Head of caudate nucleus (tissue), 42 donors: ENCODE data around the gene RNF144B.
"Not testable (repeated sequence)": the region's sequence is repeated elsewhere in the genome, so short reads cannot be mapped to it uniquely, and the experiment has no call there.

Experiments used
- DNase-seq, 42 donors: peaks; one replicate each; pipeline versions ENCODE4 v3.0.0 to v3.0.0-alpha.2; 2020 to 2021; ENCODE audit warnings: mixed read lengths in 7 of 42
- intact Hi-C: fragments of 100-400 bp; cut with DNase I; formaldehyde crosslinking; loops from one replicate; pipeline ENCODE4 v1.15.0; 2022

Gene RNF144B

GRCh38 chr6:18368277-18369105 lies 18.7 kb upstream of the RNF144B start:
- intact Hi-C loops = no loop called here
- no peak for DNase-seq

GRCh38 chr6:18371010-18371409 lies 16.1 kb upstream of the RNF144B start:
- intact Hi-C loops = no loop called here
- no peak for DNase-seq

DNA sequence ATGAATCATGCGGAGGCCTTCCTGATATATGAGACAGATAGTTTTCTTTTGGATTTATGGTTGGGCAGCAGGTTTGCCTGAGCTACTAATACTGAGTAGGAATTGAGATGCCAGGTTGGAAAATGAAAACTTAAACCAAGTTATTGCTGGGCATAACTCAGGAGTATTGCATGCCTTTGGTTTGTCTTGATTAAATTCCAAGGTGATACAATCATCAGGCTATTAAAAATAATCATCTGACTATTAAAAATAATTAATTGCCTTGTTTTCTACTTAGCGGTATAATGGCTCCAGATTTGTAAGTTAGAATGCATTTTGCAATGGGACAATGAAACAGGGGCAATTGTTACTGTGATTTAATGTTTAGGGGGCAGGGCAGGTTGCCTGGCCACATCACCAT lies 15.5 kb upstream of the RNF144B start:
- intact Hi-C loops = no loop called here
- DNase-seq = no peak

GRCh38 chr6:18380158-18380836 lies 6.9 kb upstream of the RNF144B start:
- DNase-seq = no peak

GRCh38 chr6:18380851-18381250 lies 6.3 kb upstream of the RNF144B start:
- intact Hi-C loops = no loop called here
- no peak for DNase-seq

More at GRCh38 chr6:18380158-18380836, 6.9 kb upstream of the RNF144B start:
- intact Hi-C loops = no loop called here

DNA sequence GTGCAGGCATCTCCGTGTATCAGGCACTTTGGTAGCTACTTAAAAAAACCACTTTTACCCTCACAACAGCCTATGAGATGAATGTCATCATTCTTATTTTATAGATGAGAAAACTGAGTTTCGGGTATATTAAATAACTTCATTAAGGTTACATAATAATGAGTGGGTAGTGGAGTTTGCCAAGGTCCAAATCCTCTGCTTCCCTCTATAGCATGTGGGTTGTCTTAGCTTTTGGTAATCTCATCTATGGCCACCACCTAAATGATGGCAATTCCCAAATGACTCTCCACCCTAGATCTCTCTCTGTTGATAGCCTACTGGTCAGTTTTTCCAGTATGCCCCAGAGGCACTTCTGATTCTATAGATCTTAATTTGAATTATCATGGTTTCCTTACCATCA lies 3.7 kb upstream of the RNF144B start:
- intact Hi-C loops = no loop called here
- no peak for DNase-seq

DNA sequence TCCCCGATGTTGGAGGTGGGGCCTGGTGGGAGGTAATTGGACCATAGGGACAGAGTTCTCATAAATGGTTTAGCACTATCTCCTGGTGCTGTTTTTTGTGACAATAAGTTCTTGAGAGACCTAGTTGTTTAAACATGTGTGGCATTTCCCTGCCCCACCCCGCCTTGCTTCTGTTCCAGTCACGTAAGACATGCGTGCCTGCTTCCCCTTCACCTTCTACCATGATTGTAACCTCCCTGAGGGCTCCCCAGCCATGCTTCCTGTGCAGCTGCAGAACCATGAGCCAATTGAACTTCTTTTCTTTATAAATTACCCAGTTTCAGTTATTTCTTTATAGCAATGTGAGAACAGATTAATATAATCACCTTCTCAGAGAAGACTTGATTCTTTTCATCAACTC lies 2.5 kb upstream of the RNF144B start:
- no peak for DNase-seq
- intact Hi-C loops = no loop called here

DNA sequence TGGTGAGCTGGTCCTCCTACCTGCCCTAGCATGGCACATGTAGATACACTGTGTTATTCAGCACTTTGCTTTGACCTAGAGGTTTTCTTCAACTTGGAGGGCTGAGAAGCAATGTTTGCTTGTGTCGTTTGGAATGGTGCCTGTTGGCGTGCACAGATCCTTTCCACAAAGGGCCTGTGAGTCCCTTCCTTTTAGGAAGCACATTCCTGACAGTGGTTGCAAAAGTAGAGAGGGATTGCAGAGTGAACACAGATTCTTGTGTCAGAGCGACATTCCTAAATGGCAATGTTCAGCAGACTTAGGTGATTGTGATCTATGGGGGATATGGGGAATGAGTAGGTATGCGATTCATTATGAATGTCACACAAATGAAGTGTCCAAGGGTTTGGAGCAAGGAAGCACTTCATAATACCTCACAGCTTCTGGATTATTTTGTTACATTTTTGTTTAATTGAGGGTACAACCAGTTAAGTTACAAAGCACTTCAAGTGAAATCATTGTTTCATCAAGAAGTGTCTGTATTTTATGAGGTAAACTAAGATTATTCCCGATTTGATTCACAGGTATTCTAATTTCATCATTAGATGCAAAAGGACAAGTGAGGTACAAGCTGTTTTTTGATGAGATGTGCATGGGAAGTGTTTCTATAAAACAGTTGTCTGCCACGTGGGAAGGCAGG lies 713 bp upstream of the RNF144B start:
- intact Hi-C loops = no loop called here

GRCh38 chr6:18388271-18388670 lies 1.1 kb downstream of the RNF144B start:
- no peak for DNase-seq
- intact Hi-C loops = no loop called here

More for the DNA sequence above, 713 bp upstream of the RNF144B start:
- no peak for DNase-seq

- DNase-seq = no peak
- intact Hi-C loops = no loop called here
These were observed 1.8 kb downstream of the RNF144B start for GRCh38 chr6:18388942-18389341.

DNA sequence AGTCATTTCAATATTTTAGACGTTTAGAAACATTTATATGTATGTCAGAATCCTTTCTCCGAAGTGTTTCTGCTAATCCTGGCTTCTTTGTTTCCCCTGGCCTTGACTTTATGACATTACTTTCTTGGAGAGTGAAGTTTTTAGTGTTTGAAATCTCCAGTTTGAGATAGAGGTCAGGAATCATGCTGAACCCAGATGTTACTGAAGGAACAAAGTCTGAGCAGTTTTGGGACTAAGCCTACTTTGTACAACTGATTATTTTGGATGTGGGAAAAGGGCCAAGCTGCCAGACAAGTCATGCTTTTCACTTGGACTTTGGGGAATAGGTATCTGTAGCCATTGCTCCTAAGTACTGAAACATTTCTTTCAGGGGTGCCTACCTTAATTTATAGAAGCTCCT lies 2.3 kb downstream of the RNF144B start:
- DNase-seq = no peak
- intact Hi-C loops = no loop called here

- DNase-seq = no peak
- intact Hi-C loops = no loop called here
These were observed 3.3 kb downstream of the RNF144B start for GRCh38 chr6:18390476-18390875.

DNA sequence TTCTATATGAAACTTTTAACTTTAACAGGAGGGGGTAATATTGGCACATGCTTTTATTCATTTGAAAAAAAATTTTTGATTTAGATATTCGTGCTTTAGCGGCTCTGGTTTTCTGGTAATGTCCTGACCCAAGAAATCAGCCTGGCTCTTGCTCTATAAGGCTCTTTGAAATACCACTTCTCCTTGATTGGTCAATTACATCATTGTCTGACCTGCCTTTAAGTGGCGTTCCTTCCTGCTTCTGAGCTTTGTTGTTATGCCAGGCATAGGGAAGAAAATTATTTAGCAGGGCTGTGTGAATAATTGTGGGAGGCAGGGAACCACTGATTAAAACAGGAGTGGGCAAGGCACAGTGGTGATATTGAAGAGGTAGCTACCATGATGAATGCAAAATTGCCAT lies 3.9 kb downstream of the RNF144B start:
- intact Hi-C loops = no loop called here
- no peak for DNase-seq

DNA sequence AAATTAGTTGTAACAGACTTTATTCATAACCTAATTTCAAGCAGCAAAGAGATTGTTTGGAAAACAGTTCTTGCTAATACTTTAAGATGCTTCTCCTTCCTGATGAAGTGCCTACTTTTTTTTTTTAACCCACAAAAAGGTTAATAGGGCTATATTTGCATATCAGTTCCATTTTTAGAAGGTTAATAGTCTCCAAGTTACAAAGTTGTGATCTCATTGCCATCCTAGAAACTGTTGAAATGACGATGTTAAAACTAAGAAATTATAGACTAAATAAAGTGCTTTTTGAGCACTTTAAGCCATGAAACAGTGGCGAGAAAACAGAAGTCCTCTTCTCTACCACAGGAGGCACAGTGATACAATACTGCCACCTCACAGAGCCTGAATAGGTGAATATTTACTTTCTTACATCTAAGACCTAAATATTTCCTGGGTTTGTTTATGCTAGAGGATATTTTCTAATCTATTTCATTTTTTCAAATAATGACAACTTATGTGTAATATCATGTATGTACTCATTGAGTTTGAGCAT lies 5.3 kb downstream of the RNF144B start:
- intact Hi-C loops = no loop called here
- no peak for DNase-seq

DNA sequence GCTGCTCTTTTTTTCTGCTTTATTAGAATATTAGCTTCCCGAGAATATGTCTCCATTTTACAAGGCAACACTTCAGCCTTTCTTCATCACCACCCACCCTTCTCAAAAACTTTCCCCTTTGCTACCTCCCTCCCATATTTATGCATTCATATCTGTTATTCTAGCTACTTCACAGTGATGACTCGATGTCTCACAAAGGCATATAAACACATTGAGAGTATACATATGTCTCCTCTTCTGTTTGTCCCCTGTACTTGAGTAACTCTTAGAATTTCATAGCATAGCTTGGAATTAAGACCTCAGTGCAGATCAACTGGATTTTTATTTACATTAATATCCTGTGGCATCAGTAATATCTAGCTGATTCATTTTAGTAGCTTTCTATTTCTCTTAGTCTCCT lies 6.5 kb downstream of the RNF144B start:
- intact Hi-C loops = no loop called here
- no peak for DNase-seq

GRCh38 chr6:18395177-18395855 lies 8.2 kb downstream of the RNF144B start:
- intact Hi-C loops = no loop called here
- no peak for DNase-seq

GRCh38 chr6:18395856-18396197 lies 8.7 kb downstream of the RNF144B start:
- intact Hi-C loops = no loop called here
- no peak for DNase-seq

- intact Hi-C loops = no loop called here
- DNase-seq = no peak
These were observed 10.6 kb downstream of the RNF144B start for GRCh38 chr6:18397701-18398100.

- intact Hi-C loops, DNase-seq: not testable (repeated sequence)
These were observed 11.1 kb downstream of the RNF144B start for GRCh38 chr6:18398225-18398624.
